GM18907 (cell line): ENCODE data around the gene CAMKK2.
"Not testable (repeated sequence)": the region's sequence is repeated elsewhere in the genome, so short reads cannot be mapped to it uniquely, and the experiment has no call there.

Experiments
- ATAC-seq: cut with Tn5 transposase; IDR thresholded peaks from one replicate; pipeline ENCODE4 v1.9.1; 2021; ENCODE audit warnings: mild to moderate bottlenecking, moderate library complexity; ENCODE audit not compliant: unreplicated experiment

CAMKK2 gene

DNA sequence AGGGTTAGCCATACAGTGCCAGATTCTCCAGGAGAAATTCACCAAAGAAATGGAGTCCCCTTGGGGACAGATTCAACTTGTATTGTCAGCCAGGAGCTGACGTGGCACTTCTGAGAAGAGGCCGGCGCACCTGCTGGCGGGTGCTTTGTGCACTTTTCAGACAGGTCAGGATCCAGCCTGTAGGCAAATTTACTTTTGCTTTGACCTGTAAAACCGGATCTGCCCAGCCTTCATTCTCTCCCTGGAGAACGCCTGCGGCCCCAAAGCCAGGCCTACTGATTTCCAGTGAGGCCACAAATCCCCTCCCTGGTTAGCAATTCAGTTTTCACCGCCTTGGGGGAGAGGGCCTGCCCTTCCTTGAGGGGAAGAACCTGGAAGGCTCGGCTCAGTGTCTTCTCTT is 69.2 kb downstream of the CAMKK2 start:
- peak; percentile 49 for ATAC-seq

DNA sequence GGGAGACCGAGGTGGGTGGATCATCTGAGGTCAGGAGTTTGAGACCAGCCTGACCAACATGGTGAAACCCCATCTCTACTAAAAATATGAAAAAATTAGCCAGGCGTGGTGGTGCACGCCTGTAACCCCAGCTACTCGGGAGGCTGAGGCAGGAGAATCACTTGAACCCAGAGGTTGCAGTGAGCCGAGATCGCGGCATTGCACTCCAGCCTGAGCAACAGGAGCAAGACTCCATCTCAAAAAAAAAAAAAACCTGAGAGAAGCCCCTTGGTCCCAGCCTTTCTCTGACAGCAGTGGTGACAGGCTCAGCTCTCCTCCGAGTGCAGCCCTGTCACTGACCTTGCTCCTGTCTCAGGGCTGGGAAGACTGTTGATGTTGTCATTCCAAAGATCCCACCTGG is 69.6 kb downstream of the CAMKK2 start:
- ATAC-seq = peak; percentile 4

DNA sequence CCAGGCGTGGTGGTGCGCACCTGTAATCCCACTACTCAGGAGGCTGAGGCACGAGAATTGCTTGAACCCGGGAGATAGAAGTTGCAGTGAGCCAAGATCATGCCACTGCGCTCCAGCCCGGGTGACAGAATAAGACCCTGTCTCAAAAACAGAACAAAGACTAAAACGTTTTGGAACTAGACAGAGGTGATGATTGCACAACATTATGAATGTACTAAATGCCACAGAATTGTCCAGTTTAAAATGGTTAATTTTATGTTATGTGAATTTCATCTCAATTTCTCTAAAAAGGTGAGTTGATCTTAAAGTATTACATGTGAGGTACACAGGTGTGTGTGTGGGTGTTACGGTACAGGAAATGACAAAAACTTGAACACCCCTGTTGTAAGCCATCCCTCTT is 70.1 kb downstream of the CAMKK2 start:
- ATAC-seq = no peak

DNA sequence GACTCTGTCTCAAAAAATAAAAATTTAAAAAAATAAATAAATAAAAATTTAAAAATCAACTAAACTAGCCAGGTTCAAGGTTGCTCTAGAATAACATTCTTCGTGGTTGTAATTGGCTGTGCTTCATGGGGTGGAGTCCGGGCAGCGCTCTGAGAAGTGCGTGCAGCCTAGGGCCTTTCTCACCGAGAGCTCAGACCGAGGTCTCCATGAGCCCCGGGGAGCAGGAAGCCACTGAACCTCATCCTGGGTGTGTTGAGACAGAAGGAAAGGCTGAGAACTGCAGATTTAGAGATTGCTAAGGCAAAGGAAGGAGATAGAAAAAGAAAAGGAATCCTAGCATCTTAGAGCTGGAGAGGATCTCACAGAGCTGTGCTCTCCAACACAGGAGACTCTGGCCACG is 71.9 kb downstream of the CAMKK2 start:
- no peak for ATAC-seq

- ATAC-seq = no peak
Measured at GRCh38 chr12:121223292-121224285, 72.9 kb downstream of the CAMKK2 start.

GRCh38 chr12:121222847-121223246 is 73.7 kb downstream of the CAMKK2 start:
- no peak for ATAC-seq

DNA sequence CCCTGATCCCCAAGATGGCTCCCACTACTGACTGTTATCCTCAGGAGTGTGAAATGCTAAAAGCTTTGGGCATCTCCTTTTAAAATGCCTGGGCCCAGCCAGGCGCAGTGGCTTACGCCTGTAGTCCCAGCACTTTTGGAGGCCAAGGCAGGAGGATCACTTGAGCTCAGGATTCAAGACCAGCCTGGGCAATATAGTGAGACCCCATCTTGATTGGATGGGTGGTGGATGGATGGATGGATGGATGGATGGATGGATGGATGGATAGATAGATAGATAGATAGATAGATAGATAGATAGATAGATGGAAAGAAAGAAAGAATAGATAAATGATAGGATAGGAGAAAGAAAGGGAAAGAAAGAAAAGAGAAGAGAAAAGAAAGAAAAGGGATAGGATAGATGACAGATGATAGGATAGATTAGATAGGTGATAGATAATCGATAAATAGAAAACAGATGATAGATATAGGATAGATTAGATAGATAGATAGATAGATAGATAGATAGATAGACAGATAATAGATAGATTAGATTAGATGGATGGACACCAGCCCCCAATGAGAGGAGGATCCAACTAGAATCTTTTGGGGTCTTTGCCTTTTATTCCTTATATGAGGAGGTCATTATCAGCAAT is 77.0 kb downstream of the CAMKK2 start:
- no peak for ATAC-seq

- ATAC-seq = no peak
Measured at GRCh38 chr12:121218588-121219352, 77.7 kb downstream of the CAMKK2 start.

GRCh38 chr12:121217761-121218160 is 78.7 kb downstream of the CAMKK2 start:
- no peak for ATAC-seq

DNA sequence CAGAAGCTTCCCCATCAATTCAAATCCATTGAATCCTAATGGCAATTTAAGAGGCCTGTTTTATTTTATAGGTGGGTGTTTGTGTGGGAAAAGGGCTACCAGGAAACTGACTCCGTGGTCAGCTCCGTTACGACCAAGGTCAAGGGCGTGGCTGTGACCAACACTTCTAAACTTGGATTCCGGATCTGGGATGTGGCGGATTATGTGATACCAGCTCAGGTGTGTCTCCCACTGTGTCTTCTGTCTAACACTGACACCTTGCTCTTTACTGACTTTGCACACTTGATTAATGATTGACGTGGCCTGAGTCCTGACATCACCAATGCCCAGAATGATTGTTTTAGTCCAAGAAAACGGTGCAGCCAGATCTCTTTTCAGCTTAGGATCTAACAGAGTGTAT is 79.4 kb downstream of the CAMKK2 start:
- ATAC-seq = no peak

DNA sequence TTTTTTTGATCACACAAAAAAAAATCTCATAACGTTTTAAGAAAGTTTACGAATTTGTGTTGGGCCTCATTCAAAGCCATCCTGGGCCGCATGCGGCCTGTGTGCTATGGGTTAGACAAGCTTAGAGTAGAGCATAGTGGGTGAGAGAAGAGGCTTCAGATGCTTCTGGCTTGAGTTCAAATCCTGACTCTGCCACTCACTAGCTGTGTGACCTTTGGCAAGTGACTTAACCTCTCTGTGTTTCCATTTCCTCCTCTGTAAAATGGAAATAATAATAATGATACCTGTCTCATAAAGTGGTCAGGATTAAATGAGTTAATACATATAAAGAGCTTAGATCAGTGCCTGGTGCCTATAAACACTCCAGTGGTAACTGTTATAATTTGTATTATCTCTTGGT is 80.4 kb downstream of the CAMKK2 start:
- ATAC-seq = no peak

DNA sequence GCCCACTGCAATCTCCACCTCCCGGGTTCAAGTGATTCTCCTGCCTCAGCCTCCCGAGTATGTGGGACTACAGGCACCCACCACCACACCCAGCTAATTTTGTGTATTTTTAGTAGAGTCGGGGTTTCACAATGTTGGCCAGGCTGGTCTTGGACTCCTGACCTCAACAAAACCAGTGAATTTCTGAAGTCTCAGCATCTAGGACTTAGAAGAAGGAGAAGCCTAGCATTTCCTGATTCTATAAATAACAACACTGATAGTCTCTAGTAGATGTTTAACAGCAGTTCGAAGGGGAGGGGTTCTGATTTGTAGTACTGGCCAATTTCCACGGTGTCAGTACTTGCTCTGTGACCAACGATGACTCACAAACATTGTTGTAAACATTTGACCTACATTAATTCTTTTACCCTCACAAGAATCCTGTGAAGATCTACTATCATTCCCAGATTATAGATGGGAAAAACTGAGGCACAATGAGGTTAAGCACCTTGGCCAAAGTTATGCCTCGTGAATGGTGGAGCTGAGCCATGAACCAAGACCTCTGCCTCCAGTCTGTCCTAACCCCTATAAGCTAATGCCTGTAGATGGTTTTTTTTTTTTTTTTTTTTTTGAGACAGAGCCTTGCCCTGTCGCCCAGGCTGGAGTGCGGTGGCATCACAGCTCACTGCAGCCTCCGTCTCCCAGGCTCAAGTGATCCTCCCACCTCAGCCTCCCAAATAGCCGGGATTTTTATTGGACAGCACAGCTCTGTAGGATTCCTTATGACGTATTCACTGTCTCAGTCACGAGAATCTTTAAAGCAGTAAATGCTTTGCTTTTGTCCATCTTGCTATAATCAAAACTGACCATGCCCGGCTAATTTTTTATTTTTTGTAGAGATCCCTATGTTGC is 81.4 kb downstream of the CAMKK2 start:
- no peak for ATAC-seq

DNA sequence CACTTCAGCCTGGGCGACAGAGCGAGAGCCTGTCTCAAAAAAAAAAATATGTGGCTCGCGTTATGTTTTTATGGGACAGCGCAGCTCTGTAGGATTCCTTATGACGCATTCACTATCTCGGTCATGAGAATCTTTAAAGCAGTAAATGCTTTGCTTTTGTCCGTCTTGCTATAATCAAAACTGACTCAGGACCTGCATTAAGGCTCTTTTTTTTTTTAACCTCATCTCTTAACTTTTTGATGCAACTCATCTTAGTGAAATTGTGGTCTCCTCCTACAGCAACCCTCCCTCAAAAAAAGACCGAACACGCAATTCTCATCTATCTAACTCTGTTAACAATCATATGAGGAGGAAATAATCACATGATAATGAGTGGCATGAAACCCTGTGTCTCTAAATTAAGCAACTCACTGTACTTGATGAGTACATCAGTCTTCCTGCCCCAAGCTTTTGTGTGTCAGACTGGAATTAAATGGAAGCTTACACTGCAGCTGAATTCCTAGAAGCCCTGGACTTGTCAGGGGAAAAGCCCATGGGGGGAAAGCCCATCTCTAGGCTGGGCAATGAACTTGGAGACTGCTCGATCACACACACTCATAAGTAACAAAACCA is 82.2 kb downstream of the CAMKK2 start:
- no peak for ATAC-seq

DNA sequence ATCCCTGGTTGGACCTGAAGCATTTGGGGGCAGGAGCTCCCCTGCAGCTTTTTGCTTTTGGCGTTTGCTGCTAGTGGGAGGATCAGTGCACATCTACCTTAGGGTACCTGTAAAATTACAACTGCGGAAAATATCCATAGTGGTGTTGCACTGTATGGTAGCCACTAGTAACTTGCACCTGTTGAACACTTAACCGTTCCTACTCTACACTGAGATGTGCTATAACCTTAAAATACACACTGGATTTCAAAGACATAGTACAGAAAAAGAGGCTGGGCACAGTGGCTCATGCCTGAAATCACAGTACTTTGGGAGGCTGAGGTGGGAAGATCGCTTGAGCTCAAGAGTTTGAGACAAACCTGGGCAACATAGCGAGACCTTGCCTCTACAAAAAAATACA is 83.6 kb downstream of the CAMKK2 start:
- no peak for ATAC-seq

- ATAC-seq = peak; percentile 88
Measured at GRCh38 chr12:121209624-121210572, 86.6 kb downstream of the CAMKK2 start, which contains the start of gene P2RX4. TSS of gene P2RX4 (plus strand) at chr12:121210129. CDS start at chr12:121210165, 36 bp downstream.

DNA sequence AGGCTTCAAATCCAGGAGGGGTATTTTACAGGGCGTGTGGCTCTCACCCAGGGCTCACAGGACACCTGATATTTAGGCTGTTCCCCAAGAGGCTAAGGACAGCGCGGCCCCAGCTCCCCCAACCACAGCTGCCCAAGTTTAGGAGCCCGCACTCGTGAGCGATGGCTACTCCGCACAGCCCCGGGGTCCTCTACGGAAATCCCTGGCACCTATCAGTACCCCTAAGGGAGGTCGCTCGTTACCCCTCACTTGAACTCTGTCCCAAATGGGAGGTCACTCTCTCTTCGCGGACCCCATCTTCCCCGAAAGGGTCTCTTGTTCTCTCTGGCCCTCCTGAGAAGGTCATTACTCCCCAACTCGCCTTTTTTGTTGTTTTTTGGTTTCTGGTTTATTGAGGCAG is 87.3 kb downstream of the CAMKK2 start:
- no peak for ATAC-seq

GRCh38 chr12:121208571-121208970 is 87.9 kb downstream of the CAMKK2 start:
- not testable (repeated sequence) for ATAC-seq

DNA sequence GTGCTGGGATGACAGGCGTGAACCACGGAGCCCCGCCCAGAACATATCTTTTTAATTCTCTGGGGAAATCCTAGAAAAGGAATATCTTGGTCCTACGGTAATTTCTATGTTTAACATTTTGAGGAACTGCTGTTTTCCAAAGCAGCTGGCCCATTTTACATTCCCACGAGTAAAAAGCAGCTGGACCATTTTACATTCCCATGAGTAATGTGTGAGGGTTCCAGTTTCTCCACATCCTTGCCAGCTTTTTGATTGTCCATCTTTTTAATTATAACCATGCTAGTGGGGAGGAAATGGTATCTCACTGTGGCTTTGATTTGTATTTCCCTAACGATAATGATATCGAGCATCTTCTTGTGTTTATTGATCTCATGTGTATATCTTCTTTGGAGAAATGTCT is 91.0 kb downstream of the CAMKK2 start:
- ATAC-seq = no peak

DNA sequence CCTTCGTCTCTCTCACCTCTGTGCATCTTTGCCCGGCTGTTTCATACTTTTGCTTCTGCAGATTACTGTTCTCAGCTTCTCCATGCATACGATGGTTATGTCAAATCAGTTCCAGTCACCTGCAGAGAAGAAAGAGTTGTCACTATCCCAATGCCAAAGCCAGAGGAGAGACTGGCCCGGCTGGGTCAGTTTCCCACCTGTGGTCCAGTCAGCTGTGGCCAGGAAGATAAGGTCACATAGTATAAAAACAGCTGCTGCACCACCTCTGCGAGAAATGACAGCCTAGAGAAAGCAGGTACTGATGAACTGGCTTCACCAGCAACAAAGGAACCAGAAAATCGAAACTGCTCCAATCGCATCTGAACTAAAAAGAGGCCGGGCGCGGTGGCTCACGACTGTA is 93.0 kb downstream of the CAMKK2 start:
- no peak for ATAC-seq
